ENCODE data around the gene IFT122. TPM values are rescaled to one million over a fixed set of nuclear protein-coding genes. Genes with fewer than 3 reads are reported as not detected.
"Not testable (repeated sequence)": the region's sequence is repeated elsewhere in the genome, so short reads cannot be mapped to it uniquely, and the experiment has no call there.

Gene IFT122
- total RNA-seq, 1 donor from 2014 or later: 9.1 TPM

- H3K27me3 ChIP-seq (ENCODE audit: control insufficient read depth, insufficient read depth, low read length): no peaks in the 10 kb centered on the region
- no peak within 1 kb of the TSS for H3K4me3 ChIP-seq (ENCODE audit: low read depth, low read length)
- H3K36me3 ChIP-seq (ENCODE audit: control insufficient read depth, insufficient read depth, low read length): no peaks in the 10 kb centered on the region
- TF ChIP-seq CTCF (IDR thresholded peaks at IDR 0.05; ENCODE audit: insufficient read depth, low read length, poor library complexity, severe bottlenecking): no peak
- DNase-seq (ENCODE audit: low read depth): no peak
These were observed 103.2 kb downstream of the IFT122 start, which contains the start of gene H1-8 for GRCh38 chr3:129543156-129543790. TSS of gene H1-8 (plus strand) at chr3:129543175. CDS start at chr3:129543219, 44 bp downstream.

GRCh38 chr3:129543999-129544398, 104.0 kb downstream of the IFT122 start:
- no peaks in the 10 kb centered on the region for H3K27me3 ChIP-seq (ENCODE audit: control insufficient read depth, insufficient read depth, low read length)
- H3K4me3 ChIP-seq (ENCODE audit: low read depth, low read length): no peak overlapping the region
- no peak for TF ChIP-seq CTCF (IDR thresholded peaks at IDR 0.05; ENCODE audit: insufficient read depth, low read length, poor library complexity, severe bottlenecking)
- no peak for DNase-seq (ENCODE audit: low read depth)
- H3K36me3 ChIP-seq (ENCODE audit: control insufficient read depth, insufficient read depth, low read length): no peaks in the 10 kb centered on the region

- H3K27me3 ChIP-seq (ENCODE audit: control insufficient read depth, insufficient read depth, low read length); H3K36me3 ChIP-seq (ENCODE audit: control insufficient read depth, insufficient read depth, low read length); DNase-seq (ENCODE audit: low read depth); H3K4me3 ChIP-seq (ENCODE audit: low read depth, low read length): not testable (repeated sequence)
These were observed 105.9 kb downstream of the IFT122 start for GRCh38 chr3:129545951-129546350.

GRCh38 chr3:129547241-129547640, 107.2 kb downstream of the IFT122 start:
- no peak for TF ChIP-seq CTCF (IDR thresholded peaks at IDR 0.05; ENCODE audit: insufficient read depth, low read length, poor library complexity, severe bottlenecking)
- no peaks in the 10 kb centered on the region for H3K27me3 ChIP-seq (ENCODE audit: control insufficient read depth, insufficient read depth, low read length)
- no peaks in the 10 kb centered on the region for H3K36me3 ChIP-seq (ENCODE audit: control insufficient read depth, insufficient read depth, low read length)
- DNase-seq (ENCODE audit: low read depth): no peak
- no peak overlapping the region for H3K4me3 ChIP-seq (ENCODE audit: low read depth, low read length)

- H3K36me3 ChIP-seq (ENCODE audit: control insufficient read depth, insufficient read depth, low read length): no peaks in the 10 kb centered on the region
- no peak for DNase-seq (ENCODE audit: low read depth)
- no peaks in the 10 kb centered on the region for H3K27me3 ChIP-seq (ENCODE audit: control insufficient read depth, insufficient read depth, low read length)
- TF ChIP-seq CTCF (IDR thresholded peaks at IDR 0.05; ENCODE audit: insufficient read depth, low read length, poor library complexity, severe bottlenecking): no peak
- no peak overlapping the region for H3K4me3 ChIP-seq (ENCODE audit: low read depth, low read length)
These were observed 108.3 kb downstream of the IFT122 start for GRCh38 chr3:129548104-129548965.

- H3K27me3 ChIP-seq (ENCODE audit: control insufficient read depth, insufficient read depth, low read length): no peaks in the 10 kb centered on the region
- no peak for DNase-seq (ENCODE audit: low read depth)
- no peak for TF ChIP-seq CTCF (IDR thresholded peaks at IDR 0.05; ENCODE audit: insufficient read depth, low read length, poor library complexity, severe bottlenecking)
- no peak overlapping the region for H3K4me3 ChIP-seq (ENCODE audit: low read depth, low read length)
- H3K36me3 ChIP-seq (ENCODE audit: control insufficient read depth, insufficient read depth, low read length): no peaks in the 10 kb centered on the region
These were observed 109.2 kb downstream of the IFT122 start for GRCh38 chr3:129549006-129549800.
